GM12878 (cell line): Measurements from ENCODE around the gene CYP4A22. TPM values are rescaled to one million over a fixed set of nuclear protein-coding genes. Genes with fewer than 3 reads are reported as not detected.
"Not testable (repeated sequence)": the region's sequence is repeated elsewhere in the genome, so short reads cannot be mapped to it uniquely, and the experiment has no call there.

Source experiments
- ATAC-seq: fragments of 200-7000 bp; cut with Tn5 transposase; 3 replicates; pipeline ENCODE4 v1.9.1; 2020; ENCODE audit warnings: mild to moderate bottlenecking, moderate library complexity
- BruUV-seq: library from RNA; stranded (reverse); fragments of 400-500 nt; replicated peaks from 2 replicates; lab custom pipeline; 2021; lab: Mats Ljungman, UMichigan
- CTCF ChIA-PET: fragments of 300-600 bp; sonication (Branson Sonifier 250); formaldehyde crosslinking; extraction: SDS; loops from one replicate; lab custom pipeline; 2021; ENCODE audit warnings: inconsistent platforms; lab: Yijun Ruan, JAX
- POLR2A ChIA-PET: fragments of 350-600 bp; formaldehyde crosslinking; extraction: SDS; loops from one replicate; lab custom pipeline; 2021; ENCODE audit warnings: inconsistent platforms; lab: Charles Lee
- RAD21 ChIA-PET: fragments of 300-600 bp; sonication (Branson Sonifier 250); formaldehyde crosslinking; loops from one replicate; lab custom pipeline; 2023; ENCODE audit warnings: antibody characterized with exemption; ENCODE audit not compliant: unreplicated experiment; lab: Charles Lee
- SMC1A ChIA-PET: fragments of 300-600 bp; sonication (Branson Sonifier 250); formaldehyde crosslinking; loops from one replicate; lab custom pipeline; 2023; ENCODE audit not compliant: unreplicated experiment, uncharacterized antibody; lab: Charles Lee
- DNase-seq: peaks from one replicate; pipeline ENCODE4 v3.0.0-alpha.2; 2011; ENCODE audit warnings: low read depth, low spot score
- FAIRE-seq: peaks from 3 replicates; lab custom pipeline; 2011; peaks lifted over from hg19 to GRCh38; lab: Jason Lieb, UNC
- H2AFZ ChIP-seq: 2 replicates; pipeline ENCODE4 v1.6.0; 2011; ENCODE audit warnings: low read depth, low read length, control low read depth; ENCODE audit not compliant: control insufficient read depth
- H3K27ac ChIP-seq: 2 replicates; pipeline ENCODE4 v1.5.1; 2011; ENCODE audit warnings: control low read depth; ENCODE audit not compliant: control insufficient read depth, insufficient read depth
- H3K27me3 ChIP-seq, 2 experiments: replicated peaks in 1 of 2; 2 replicates each; pipeline versions ENCODE4 v1.6.0 to v1.6.1; 2011; ENCODE audit warnings: low read length in 1 of 2; ENCODE audit not compliant: control insufficient read depth in 2 of 2, insufficient read depth in 2 of 2
- H3K36me3 ChIP-seq, 2 experiments: 2 replicates each; pipeline ENCODE4 v1.5.1; 2011; ENCODE audit warnings: low read length in 1 of 2; ENCODE audit not compliant: control insufficient read depth in 2 of 2, insufficient read depth in 2 of 2
- H3K4me1 ChIP-seq: 2 replicates; pipeline ENCODE4 v1.6.1; 2011; ENCODE audit warnings: mild to moderate bottlenecking, low read length, moderate library complexity, mixed read lengths; ENCODE audit not compliant: control insufficient read depth, insufficient read depth
- H3K4me2 ChIP-seq: 2 replicates; pipeline ENCODE4 v1.6.0; 2011; ENCODE audit warnings: control low read depth; ENCODE audit not compliant: control insufficient read depth, insufficient read depth
- H3K4me3 ChIP-seq: fragments of 200-600 bp; sonication (generic); 2 replicates; pipeline ENCODE4 v1.5.1; 2016
- H3K79me2 ChIP-seq: 2 replicates; pipeline ENCODE4 v1.6.0; 2011; ENCODE audit warnings: low read length; ENCODE audit not compliant: control insufficient read depth, insufficient read depth
- H3K9ac ChIP-seq: 2 replicates; pipeline ENCODE4 v1.8.0; 2011; ENCODE audit warnings: low read length, control low read depth, mixed read lengths; ENCODE audit not compliant: control insufficient read depth, insufficient read depth
- H3K9me3 ChIP-seq: replicated peaks from 3 replicates; pipeline ENCODE4 v1.5.1; 2011; ENCODE audit warnings: mild to moderate bottlenecking, low read length; ENCODE audit not compliant: control insufficient read depth, insufficient read depth
- H4K20me1 ChIP-seq: 2 replicates; pipeline ENCODE4 v1.6.0; 2011; ENCODE audit not compliant: control insufficient read depth, insufficient read depth
- CTCF ChIP-seq, 3 experiments: IDR thresholded peaks in 2 of 3; conservative IDR thresholded peaks in 1 of 3; 2 replicates each; pipeline ENCODE4 v1.5.1; 2011; ENCODE audit warnings: low read depth in 3 of 3, low read length in 3 of 3, mild to moderate bottlenecking in 3 of 3, control low read depth in 2 of 3, moderate library complexity in 2 of 3, inconsistent platforms in 1 of 3, mixed read lengths in 1 of 3; ENCODE audit not compliant: control insufficient read depth in 2 of 3, insufficient read depth in 1 of 3; ENCODE audit errors: extremely low read depth in 1 of 3
- RAD21 ChIP-seq: IDR thresholded peaks from 2 replicates; pipeline ENCODE4 v1.6.1; 2011; ENCODE audit warnings: mild to moderate bottlenecking, low read depth, low read length, moderate library complexity; ENCODE audit not compliant: insufficient read depth
- WGBS: methylation state at CpG from one replicate; pipeline ENCODE4 v1.1.6; 2016; ENCODE audit warnings: low lambda C conversion rate; ENCODE audit not compliant: insufficient replicate concordance, insufficient coverage; ENCODE audit errors: missing lambda C conversion rate; 5-methylcytosine and 5-hydroxymethylcytosine counted together
- in situ Hi-C: fragments of 300-500 bp; cut with MboI; formaldehyde crosslinking; loops from 9 replicates; pipeline ENCODE4 v1.14.3; 2018; ENCODE audit warnings: mixed read lengths
- intact Hi-C: fragments of 100-400 bp; cut with micrococcal nuclease; formaldehyde crosslinking; loops from one replicate; pipeline ENCODE4 v1.14.2; 2022; ENCODE audit not compliant: unreplicated experiment
- polyA plus RNA-seq, 11 experiments: library from polyadenylated mRNA; depleted of rRNA in 4 of 11; unstranded in 6 of 11; stranded (reverse) in 5 of 11; fragments of >200 nt; fragmentation: Nextera tagmentation in 4 of 11; fragmentation: Illumina TruSeq in 1 of 11; extraction: Ambion mirVana in 4 of 11; extraction: Trizol in 1 of 11; gene quantifications; 1 replicate in 1 of 11; 2 replicates in 10 of 11; pipeline versions ENCODE4 v1.2.1 to v1.2.3, GENCODE V29; 2011 to 2016; ENCODE audit warnings: inconsistent platforms in 2 of 11, missing spikeins in 2 of 11, low read depth in 1 of 11
- total RNA-seq, 4 experiments: library from RNA; depleted of rRNA in 3 of 4; stranded (reverse); fragments of >200 nt in 3 of 4; fragmentation: Illumina TruSeq in 1 of 4; extraction: Trizol in 1 of 4; gene quantifications; 2 replicates each; pipeline versions ENCODE4 v1.2.1 to v1.2.3, GENCODE V29; 2013 to 2021

The CYP4A22 gene
- total and polyA plus RNA-seq, 10 of the 15 experiments (the other 5 are each of a cell fraction or from before 2014, with no cell fraction given) = not detected

GRCh38 chr1:47089356-47089755 is 47.9 kb upstream of the CYP4A22 start:
- DNase-seq, BruUV-seq: not testable (repeated sequence)

More at GRCh38 chr1:47089356-47089755, 47.9 kb upstream of the CYP4A22 start:
- TF ChIP-seq CTCF (IDR thresholded peaks at IDR 0.05 in 2 of 3, conservative IDR thresholded peaks at IDR 0.05 in 1 of 3; ENCODE audit: control insufficient read depth in 2 of 3, extremely low read depth in 1 of 3, insufficient read depth in 1 of 3, low read depth in 3 of 3, low read length in 3 of 3) (peak; percentile 27 to 33 (median 29); a peak in 4 of 6 replicates), RAD21 (0 out of 2 replicates have a peak, but pooled peaks have one; percentile 4)
- POLR2A ChIA-PET, RAD21 ChIA-PET, in situ Hi-C loops, H3K9me3 ChIP-seq, H3K4me2 ChIP-seq, SMC1A ChIA-PET, H3K4me1 ChIP-seq, H3K4me3 ChIP-seq, H3K36me3 ChIP-seq, H3K27me3 ChIP-seq, intact Hi-C loops, H3K27ac ChIP-seq, H3K79me2 ChIP-seq, H3K9ac ChIP-seq, CTCF ChIA-PET, H2AFZ ChIP-seq, H4K20me1 ChIP-seq: not testable (repeated sequence)
- 0% methylated on average over 3 of the region's 3 CpGs for WGBS
- peak; percentile 76 for FAIRE-seq
- ATAC-seq = 0 out of 3 replicates have a peak, but pooled peaks have one; percentile 34
